ENCODE measurements around the gene CIZ1. TPM values are rescaled to one million over a fixed set of nuclear protein-coding genes. Genes with fewer than 3 reads are reported as not detected.

The CIZ1 gene
- total RNA-seq, 1 experiment from 2014 or later: 111 TPM

DNA sequence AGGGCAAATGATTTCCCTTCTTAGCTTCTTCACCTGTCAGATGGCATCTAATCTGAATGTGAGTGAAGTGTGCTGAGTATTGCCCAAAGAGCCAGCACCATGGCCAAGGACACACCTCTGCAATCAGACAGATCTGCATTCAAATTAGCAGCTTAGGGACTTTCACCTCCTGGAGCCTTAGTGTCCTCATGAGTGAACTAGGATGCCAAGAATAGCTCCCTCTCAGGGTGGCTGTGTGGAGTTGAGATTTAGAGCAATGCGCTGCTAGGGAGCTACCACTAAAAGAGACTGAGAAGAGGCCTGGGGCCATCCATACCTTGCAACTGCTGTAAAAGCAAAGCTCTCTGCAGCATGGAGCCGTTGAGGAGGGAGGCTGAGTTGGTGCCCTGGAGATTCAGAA lies 1.4 kb downstream of the CIZ1 start:
- H3K27ac ChIP-seq (ENCODE audit: low read length): no peak overlapping the region
- in situ Hi-C loops (cut with HindIII; ENCODE audit: low pct_unique_long_range_greater_than_20kb, low sequenced_read_pairs) (no loop called here), intact Hi-C loops (cut with micrococcal nuclease; ENCODE audit: unreplicated experiment) (no loop called here)
- no peaks in the 10 kb centered on the region; the same call in 1 of the 2 replicates for H3K4me1 ChIP-seq (ENCODE audit: control insufficient read depth, insufficient read depth, low read length)
- no peak for ATAC-seq
- H3K9me3 ChIP-seq (ENCODE audit: control insufficient read depth, insufficient read depth, low read depth, low read length): no peaks in the 10 kb centered on the region
- POLR2A ChIA-PET: no interaction called here
- H3K4me3 ChIP-seq (ENCODE audit: low read depth in 2 of 2, low read length in 2 of 2): no peak overlapping the region
- H3K27me3 ChIP-seq (ENCODE audit: control insufficient read depth, insufficient read depth, low read length): no peaks in the 10 kb centered on the region
- CTCF ChIA-PET: interaction anchor here (0.7 to 1.1 kb wide), 2 partner anchors 17 to 34 kb away, joined by 7 to 8 read pairs; no protein-coding TSS in a partner anchor
- DNase-seq (ENCODE audit: low read depth, low spot score): no peak
- no peaks in the 10 kb centered on the region; the same call in none of the 2 replicates for H3K36me3 ChIP-seq (ENCODE audit: control insufficient read depth, insufficient read depth, low read length)
- no TSS peak for BruUV-seq (replicated peaks)
- no peak for TF ChIP-seq TCF7L2 (IDR thresholded peaks at IDR 0.05; ENCODE audit: low read depth, low read length)
- TF ChIP-seq SIN3A (IDR thresholded peaks at IDR 0.05; ENCODE audit: borderline replicate concordance, insufficient read depth, low read depth, low read length): no peak
- TF ChIP-seq, protein P1, sequence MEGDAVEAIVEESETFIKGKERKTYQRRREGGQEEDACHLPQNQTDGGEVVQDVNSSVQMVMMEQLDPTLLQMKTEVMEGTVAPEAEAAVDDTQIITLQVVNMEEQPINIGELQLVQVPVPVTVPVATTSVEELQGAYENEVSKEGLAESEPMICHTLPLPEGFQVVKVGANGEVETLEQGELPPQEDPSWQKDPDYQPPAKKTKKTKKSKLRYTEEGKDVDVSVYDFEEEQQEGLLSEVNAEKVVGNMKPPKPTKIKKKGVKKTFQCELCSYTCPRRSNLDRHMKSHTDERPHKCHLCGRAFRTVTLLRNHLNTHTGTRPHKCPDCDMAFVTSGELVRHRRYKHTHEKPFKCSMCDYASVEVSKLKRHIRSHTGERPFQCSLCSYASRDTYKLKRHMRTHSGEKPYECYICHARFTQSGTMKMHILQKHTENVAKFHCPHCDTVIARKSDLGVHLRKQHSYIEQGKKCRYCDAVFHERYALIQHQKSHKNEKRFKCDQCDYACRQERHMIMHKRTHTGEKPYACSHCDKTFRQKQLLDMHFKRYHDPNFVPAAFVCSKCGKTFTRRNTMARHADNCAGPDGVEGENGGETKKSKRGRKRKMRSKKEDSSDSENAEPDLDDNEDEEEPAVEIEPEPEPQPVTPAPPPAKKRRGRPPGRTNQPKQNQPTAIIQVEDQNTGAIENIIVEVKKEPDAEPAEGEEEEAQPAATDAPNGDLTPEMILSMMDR (IDR thresholded peaks at IDR 0.05): no peak
- no peak for TF ChIP-seq POLR2AphosphoS5 (IDR thresholded peaks at IDR 0.05; ENCODE audit: low read depth, low read length)
- TF ChIP-seq, protein P2, sequence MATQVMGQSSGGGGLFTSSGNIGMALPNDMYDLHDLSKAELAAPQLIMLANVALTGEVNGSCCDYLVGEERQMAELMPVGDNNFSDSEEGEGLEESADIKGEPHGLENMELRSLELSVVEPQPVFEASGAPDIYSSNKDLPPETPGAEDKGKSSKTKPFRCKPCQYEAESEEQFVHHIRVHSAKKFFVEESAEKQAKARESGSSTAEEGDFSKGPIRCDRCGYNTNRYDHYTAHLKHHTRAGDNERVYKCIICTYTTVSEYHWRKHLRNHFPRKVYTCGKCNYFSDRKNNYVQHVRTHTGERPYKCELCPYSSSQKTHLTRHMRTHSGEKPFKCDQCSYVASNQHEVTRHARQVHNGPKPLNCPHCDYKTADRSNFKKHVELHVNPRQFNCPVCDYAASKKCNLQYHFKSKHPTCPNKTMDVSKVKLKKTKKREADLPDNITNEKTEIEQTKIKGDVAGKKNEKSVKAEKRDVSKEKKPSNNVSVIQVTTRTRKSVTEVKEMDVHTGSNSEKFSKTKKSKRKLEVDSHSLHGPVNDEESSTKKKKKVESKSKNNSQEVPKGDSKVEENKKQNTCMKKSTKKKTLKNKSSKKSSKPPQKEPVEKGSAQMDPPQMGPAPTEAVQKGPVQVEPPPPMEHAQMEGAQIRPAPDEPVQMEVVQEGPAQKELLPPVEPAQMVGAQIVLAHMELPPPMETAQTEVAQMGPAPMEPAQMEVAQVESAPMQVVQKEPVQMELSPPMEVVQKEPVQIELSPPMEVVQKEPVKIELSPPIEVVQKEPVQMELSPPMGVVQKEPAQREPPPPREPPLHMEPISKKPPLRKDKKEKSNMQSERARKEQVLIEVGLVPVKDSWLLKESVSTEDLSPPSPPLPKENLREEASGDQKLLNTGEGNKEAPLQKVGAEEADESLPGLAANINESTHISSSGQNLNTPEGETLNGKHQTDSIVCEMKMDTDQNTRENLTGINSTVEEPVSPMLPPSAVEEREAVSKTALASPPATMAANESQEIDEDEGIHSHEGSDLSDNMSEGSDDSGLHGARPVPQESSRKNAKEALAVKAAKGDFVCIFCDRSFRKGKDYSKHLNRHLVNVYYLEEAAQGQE (IDR thresholded peaks at IDR 0.05; ENCODE audit: insufficient read depth in 1 of 2, low read depth in 2 of 2, low read length in 1 of 2): no peak

DNA sequence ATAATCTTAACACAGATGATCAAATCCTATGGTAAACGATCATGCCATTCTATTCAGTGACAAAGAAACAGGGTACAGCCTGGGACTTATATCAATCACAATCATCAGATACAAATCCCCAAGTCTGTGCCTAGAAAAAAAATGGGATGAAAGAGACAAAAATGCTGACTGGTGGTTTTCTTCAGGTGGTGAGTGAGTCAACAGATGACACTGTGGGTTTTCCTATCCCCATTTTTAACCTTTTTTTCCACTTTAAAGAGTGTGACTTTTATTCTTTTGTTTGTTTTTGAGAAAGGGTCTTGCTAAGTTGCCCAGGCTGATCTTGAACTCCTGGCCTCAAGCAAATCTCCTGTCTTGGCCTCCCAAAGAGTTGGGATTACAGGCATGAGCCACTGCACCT lies 3.2 kb downstream of the CIZ1 start:
- H3K27ac ChIP-seq (ENCODE audit: low read length): no peak overlapping the region
- ChIA-PET POLR2A (no interaction called here), CTCF (no interaction called here)
- no peaks in the 10 kb centered on the region; the same call in none of the 2 replicates for H3K36me3 ChIP-seq (ENCODE audit: control insufficient read depth, insufficient read depth, low read length)
- H3K4me1 ChIP-seq (ENCODE audit: control insufficient read depth, insufficient read depth, low read length): no peaks in the 10 kb centered on the region; the same call in 1 of the 2 replicates
- TF ChIP-seq, protein P2 (IDR thresholded peaks at IDR 0.05; ENCODE audit: insufficient read depth in 1 of 2, low read depth in 2 of 2, low read length in 1 of 2): no peak
- TF ChIP-seq SIN3A (IDR thresholded peaks at IDR 0.05; ENCODE audit: borderline replicate concordance, insufficient read depth, low read depth, low read length): no peak
- TF ChIP-seq TCF7L2 (IDR thresholded peaks at IDR 0.05; ENCODE audit: low read depth, low read length): no peak
- TF ChIP-seq, protein P1 (IDR thresholded peaks at IDR 0.05): no peak
- TF ChIP-seq POLR2AphosphoS5 (IDR thresholded peaks at IDR 0.05; ENCODE audit: low read depth, low read length): no peak
- no TSS peak for BruUV-seq (replicated peaks)
- H3K4me3 ChIP-seq (ENCODE audit: low read depth in 2 of 2, low read length in 2 of 2): no peak overlapping the region
- DNase-seq (ENCODE audit: low read depth, low spot score): no peak
- no peaks in the 10 kb centered on the region for H3K9me3 ChIP-seq (ENCODE audit: control insufficient read depth, insufficient read depth, low read depth, low read length)
- H3K27me3 ChIP-seq (ENCODE audit: control insufficient read depth, insufficient read depth, low read length): no peaks in the 10 kb centered on the region
- in situ Hi-C loops (cut with HindIII; ENCODE audit: low pct_unique_long_range_greater_than_20kb, low sequenced_read_pairs) (no loop called here), intact Hi-C loops (cut with micrococcal nuclease; ENCODE audit: unreplicated experiment) (no loop called here)
- no peak for ATAC-seq
